Neural cell (in vitro differentiated cells): ENCODE results near the gene ANP32A. TPM values are rescaled to one million over a fixed set of nuclear protein-coding genes. Genes with fewer than 3 reads are reported as not detected.

Experiments
- H2AFZ ChIP-seq: fragments of 200-600, 300-800 bp; sonication (generic), shearing (Covaris generic); 2 replicates; pipeline ENCODE4 v1.6.0; 2014; ENCODE audit warnings: low read depth, mild to moderate bottlenecking, antibody characterized with exemption, low read length, moderate library complexity
- H3F3A ChIP-seq: fragments of 200-600 bp; shearing (Covaris generic); 2 replicates; pipeline ENCODE4 v1.6.1; 2016; ENCODE audit warnings: mild to moderate bottlenecking, moderate library complexity, mixed read lengths, antibody characterized with exemption, low read length; ENCODE audit not compliant: insufficient read depth, poor library complexity, severe bottlenecking
- H3K27ac ChIP-seq: fragments of 200-600, 300-800 bp; sonication (generic), shearing (Covaris generic); 2 replicates; pipeline ENCODE4 v1.5.1; 2014; ENCODE audit warnings: mild to moderate bottlenecking, low read length, moderate library complexity
- H3K27me3 ChIP-seq: fragments of 300-800, 200-600 bp; sonication (generic), shearing (Covaris generic); 2 replicates; pipeline ENCODE4 v1.6.0; 2014; ENCODE audit warnings: mild to moderate bottlenecking, low read depth, low read length, moderate library complexity; ENCODE audit not compliant: insufficient read depth
- H3K36me3 ChIP-seq: fragments of 300-800, 200-600 bp; sonication (generic), shearing (Covaris generic); 2 replicates; pipeline ENCODE4 v1.5.1; 2014; ENCODE audit warnings: mild to moderate bottlenecking, antibody characterized with exemption, low read length, moderate library complexity; ENCODE audit not compliant: insufficient read depth
- H3K4me2 ChIP-seq: fragments of 300-800, 200-600 bp; sonication (generic), shearing (Covaris generic); 2 replicates; pipeline ENCODE4 v1.6.0; 2014; ENCODE audit warnings: mild to moderate bottlenecking, low read length
- H3K4me3 ChIP-seq: fragments of 300-800, 200-600 bp; sonication (generic), shearing (Covaris generic); 2 replicates; pipeline ENCODE4 v1.5.1; 2014; ENCODE audit warnings: mild to moderate bottlenecking, low read length, moderate library complexity
- H3K79me2 ChIP-seq: fragments of 200-600 bp; shearing (Covaris generic); replicated peaks from 2 replicates; pipeline ENCODE4 v1.6.0; 2014; ENCODE audit warnings: mild to moderate bottlenecking, low read length, moderate library complexity; ENCODE audit not compliant: insufficient read depth
- H3K9ac ChIP-seq: fragments of 300-800, 200-600 bp; sonication (generic), shearing (Covaris generic); 2 replicates; pipeline ENCODE4 v1.6.1; 2016; ENCODE audit warnings: mild to moderate bottlenecking, low read length, mixed read lengths
- H3K9me2 ChIP-seq: fragments of 200-600 bp; shearing (Covaris generic); 2 replicates; pipeline ENCODE4 v1.6.1; 2016; ENCODE audit warnings: mild to moderate bottlenecking, low read length, mixed read lengths; ENCODE audit not compliant: insufficient read depth
- H3K9me3 ChIP-seq: fragments of 200-600, 300-800 bp; sonication (generic), shearing (Covaris generic); 2 replicates; pipeline ENCODE4 v1.6.1; 2016; ENCODE audit warnings: mild to moderate bottlenecking, mixed run types, low read length, moderate library complexity, mixed read lengths
- H4K20me1 ChIP-seq: fragments of 200-600 bp; shearing (Covaris generic); 2 replicates; pipeline ENCODE4 v1.6.1; 2016; ENCODE audit warnings: mild to moderate bottlenecking, mixed run types; ENCODE audit not compliant: insufficient read depth
- CTCF ChIP-seq: fragments of 450-650 bp; IDR thresholded peaks from 2 replicates; pipeline ENCODE4 v1.5.1; 2014; ENCODE audit warnings: antibody characterized with exemption, mild to moderate bottlenecking, moderate library complexity; ENCODE audit not compliant: poor library complexity, severe bottlenecking
- EP300 ChIP-seq: fragments of 450-650 bp; conservative IDR thresholded peaks from 2 replicates; pipeline ENCODE4 v1.6.1; 2014; ENCODE audit warnings: antibody characterized with exemption, mild to moderate bottlenecking, moderate library complexity; ENCODE audit not compliant: poor library complexity, severe bottlenecking
- EZH2 ChIP-seq: fragments of 200-600, 300-800 bp; shearing (Covaris generic), sonication (generic); IDR thresholded peaks from 2 replicates; pipeline ENCODE4 v1.6.1; 2014; ENCODE audit warnings: antibody characterized with exemption, low read length, borderline replicate concordance, mild to moderate bottlenecking; ENCODE audit not compliant: insufficient read depth, poor library complexity, severe bottlenecking
- MXI1 ChIP-seq: fragments of 450-650 bp; conservative IDR thresholded peaks from 2 replicates; pipeline ENCODE4 v1.6.1; 2014; ENCODE audit warnings: antibody characterized with exemption, mild to moderate bottlenecking; ENCODE audit not compliant: poor library complexity, severe bottlenecking
- POLR2AphosphoS5 ChIP-seq: IDR thresholded peaks from 2 replicates; pipeline ENCODE4 v1.6.1; 2012
- RAD21 ChIP-seq: fragments of 450-650 bp; conservative IDR thresholded peaks from 2 replicates; pipeline ENCODE4 v1.6.1; 2014; ENCODE audit warnings: antibody characterized with exemption, mild to moderate bottlenecking, moderate library complexity
- SMC3 ChIP-seq: fragments of 450-650 bp; conservative IDR thresholded peaks from 2 replicates; pipeline ENCODE4 v1.6.1; 2014; ENCODE audit warnings: antibody characterized with exemption, mild to moderate bottlenecking, moderate library complexity; ENCODE audit not compliant: poor library complexity
- TAF1 ChIP-seq: IDR thresholded peaks from 2 replicates; pipeline ENCODE4 v1.6.1; 2012; ENCODE audit warnings: low read depth
- polyA plus RNA-seq: library from polyadenylated mRNA; depleted of rRNA; stranded (reverse); fragments of >200 nt; gene quantifications from 2 replicates; pipeline ENCODE4 v1.2.3, GENCODE V29; 2014
- TF ChIP-seq, protein P1 (sequence below): IDR thresholded peaks from 2 replicates; pipeline ENCODE4 v1.6.1; 2012; ENCODE audit warnings: borderline replicate concordance

Gene ANP32A
- polyA plus RNA-seq, 1 donor from 2014 or later: 190 TPM

- Histone ChIP-seq H3K4me2 (no peak overlapping the region), H3K9me2 (no peaks in the 10 kb centered on the region), H2AFZ (no peak overlapping the region), H3K79me2 (no peaks in the 10 kb centered on the region), H3K4me3 (no peak overlapping the region), H4K20me1 (no peaks in the 10 kb centered on the region), H3K9ac (no peak overlapping the region), H3K27me3 (no peaks in the 10 kb centered on the region), H3K9me3 (no peaks in the 10 kb centered on the region), H3K27ac (no peak overlapping the region), H3F3A (no peaks in the 10 kb centered on the region), H3K36me3 (peaks cover 7% of the 10 kb centered on the region)
- TF ChIP-seq EZH2 (no peak), TAF1 (no peak), POLR2AphosphoS5 (peak; percentile 26)
Measured at GRCh38 chr15:68776477-68777270, 44.0 kb downstream of the ANP32A start.

- no peak for TF ChIP-seq SMC3
- TF ChIP-seq, protein P1, sequence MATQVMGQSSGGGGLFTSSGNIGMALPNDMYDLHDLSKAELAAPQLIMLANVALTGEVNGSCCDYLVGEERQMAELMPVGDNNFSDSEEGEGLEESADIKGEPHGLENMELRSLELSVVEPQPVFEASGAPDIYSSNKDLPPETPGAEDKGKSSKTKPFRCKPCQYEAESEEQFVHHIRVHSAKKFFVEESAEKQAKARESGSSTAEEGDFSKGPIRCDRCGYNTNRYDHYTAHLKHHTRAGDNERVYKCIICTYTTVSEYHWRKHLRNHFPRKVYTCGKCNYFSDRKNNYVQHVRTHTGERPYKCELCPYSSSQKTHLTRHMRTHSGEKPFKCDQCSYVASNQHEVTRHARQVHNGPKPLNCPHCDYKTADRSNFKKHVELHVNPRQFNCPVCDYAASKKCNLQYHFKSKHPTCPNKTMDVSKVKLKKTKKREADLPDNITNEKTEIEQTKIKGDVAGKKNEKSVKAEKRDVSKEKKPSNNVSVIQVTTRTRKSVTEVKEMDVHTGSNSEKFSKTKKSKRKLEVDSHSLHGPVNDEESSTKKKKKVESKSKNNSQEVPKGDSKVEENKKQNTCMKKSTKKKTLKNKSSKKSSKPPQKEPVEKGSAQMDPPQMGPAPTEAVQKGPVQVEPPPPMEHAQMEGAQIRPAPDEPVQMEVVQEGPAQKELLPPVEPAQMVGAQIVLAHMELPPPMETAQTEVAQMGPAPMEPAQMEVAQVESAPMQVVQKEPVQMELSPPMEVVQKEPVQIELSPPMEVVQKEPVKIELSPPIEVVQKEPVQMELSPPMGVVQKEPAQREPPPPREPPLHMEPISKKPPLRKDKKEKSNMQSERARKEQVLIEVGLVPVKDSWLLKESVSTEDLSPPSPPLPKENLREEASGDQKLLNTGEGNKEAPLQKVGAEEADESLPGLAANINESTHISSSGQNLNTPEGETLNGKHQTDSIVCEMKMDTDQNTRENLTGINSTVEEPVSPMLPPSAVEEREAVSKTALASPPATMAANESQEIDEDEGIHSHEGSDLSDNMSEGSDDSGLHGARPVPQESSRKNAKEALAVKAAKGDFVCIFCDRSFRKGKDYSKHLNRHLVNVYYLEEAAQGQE: no peak
- TF ChIP-seq TAF1: no peak
- TF ChIP-seq MXI1: no peak
- no peak for TF ChIP-seq POLR2AphosphoS5
- no peak for TF ChIP-seq EP300
- no peak for TF ChIP-seq EZH2
- no peak for TF ChIP-seq RAD21
- TF ChIP-seq CTCF: no peak
- H3K27me3 ChIP-seq: no peaks in the 10 kb centered on the region
- H3K79me2 ChIP-seq: no peaks in the 10 kb centered on the region
- no peaks in the 10 kb centered on the region for H3K9me2 ChIP-seq
- no peak overlapping the region for H3K4me3 ChIP-seq
- H3K4me2 ChIP-seq: no peak overlapping the region
- H3K9me3 ChIP-seq: no peaks in the 10 kb centered on the region
- H3K27ac ChIP-seq: no peak overlapping the region
- H3K36me3 ChIP-seq: peaks cover 7% of the 10 kb centered on the region
- no peaks in the 10 kb centered on the region for H3F3A ChIP-seq
- H4K20me1 ChIP-seq: no peaks in the 10 kb centered on the region
- no peak overlapping the region for H2AFZ ChIP-seq
- H3K9ac ChIP-seq: no peak overlapping the region
Measured at GRCh38 chr15:68775671-68776476, 44.8 kb downstream of the ANP32A start.
